AG10803 (cell line): ENCODE results near the gene ICAM4.

Experiments used
- DNase-seq: peaks from one replicate; pipeline ENCODE4 v3.0.0; 2010; ENCODE audit warnings: low read depth
- H3K4me3 ChIP-seq: 2 replicates; pipeline ENCODE4 v1.5.1; 2011; ENCODE audit warnings: mild to moderate bottlenecking, low read length, control low read depth
- CTCF ChIP-seq: conservative IDR thresholded peaks from 2 replicates; pipeline ENCODE4 v1.5.1; 2011; ENCODE audit warnings: mild to moderate bottlenecking, low read length, control low read depth, inconsistent platforms

The ICAM4 gene

GRCh38 chr19:10291554-10292205 is 4.9 kb downstream of the ICAM4 start:
- H3K4me3 ChIP-seq, result peak overlapping the region; percentile 58
- DNase-seq, result no peak
- TF ChIP-seq CTCF, result no peak

GRCh38 chr19:10292206-10292788 is 5.5 kb downstream of the ICAM4 start:
- DNase-seq, result peak; percentile 70
- H3K4me3 ChIP-seq, result peak overlapping the region; percentile 58
- TF ChIP-seq CTCF, result no peak

GRCh38 chr19:10292789-10293636 is 6.3 kb downstream of the ICAM4 start:
- peak overlapping the region; percentile 44 for H3K4me3 ChIP-seq
- no peak for TF ChIP-seq CTCF
- no peak for DNase-seq

- H3K4me3 ChIP-seq, result no peak overlapping the region
- TF ChIP-seq CTCF, result no peak
- DNase-seq, result no peak
Observed at GRCh38 chr19:10293637-10294367, 7.0 kb downstream of the ICAM4 start.

- no peak overlapping the region for H3K4me3 ChIP-seq
- no peak for TF ChIP-seq CTCF
- no peak for DNase-seq
Observed at GRCh38 chr19:10294368-10294697, 7.6 kb downstream of the ICAM4 start.

GRCh38 chr19:10295305-10295846 is 8.6 kb downstream of the ICAM4 start:
- no peak overlapping the region for H3K4me3 ChIP-seq
- 0 out of 2 replicates have a peak, but pooled peaks have one; percentile 2 for TF ChIP-seq CTCF
- no peak for DNase-seq
